NCI-H345 treated with DMSO at 0.1 percent for 48 hours (cell line): ENCODE measurements around the gene CNTNAP5.

Source experiments
- DNase-seq: peaks from one replicate; lab custom pipeline; 2025; ENCODE audit not compliant: unreplicated experiment; lab: John Stamatoyannopoulos, UW

The CNTNAP5 gene

DNA sequence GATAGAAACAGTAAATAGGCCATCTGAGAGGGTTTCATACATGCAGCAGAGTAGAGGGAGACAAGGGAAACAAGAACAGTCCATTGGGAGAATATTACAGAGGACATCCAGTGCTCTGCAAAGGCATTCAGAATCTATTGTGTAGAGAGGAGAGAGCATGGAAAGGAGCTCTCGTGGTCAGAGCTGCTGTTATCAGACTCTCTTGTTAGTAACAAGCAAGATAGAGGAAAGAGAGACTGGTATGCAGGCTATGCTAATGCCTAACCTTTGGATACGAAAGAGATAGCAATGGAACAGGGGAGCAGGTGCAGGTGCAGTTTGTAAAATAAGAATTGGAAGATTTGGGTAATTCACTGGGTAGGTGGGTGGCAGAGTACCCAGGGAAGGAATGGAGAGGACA is 855.9 kb downstream of the CNTNAP5 start:
- no peak for DNase-seq

DNA sequence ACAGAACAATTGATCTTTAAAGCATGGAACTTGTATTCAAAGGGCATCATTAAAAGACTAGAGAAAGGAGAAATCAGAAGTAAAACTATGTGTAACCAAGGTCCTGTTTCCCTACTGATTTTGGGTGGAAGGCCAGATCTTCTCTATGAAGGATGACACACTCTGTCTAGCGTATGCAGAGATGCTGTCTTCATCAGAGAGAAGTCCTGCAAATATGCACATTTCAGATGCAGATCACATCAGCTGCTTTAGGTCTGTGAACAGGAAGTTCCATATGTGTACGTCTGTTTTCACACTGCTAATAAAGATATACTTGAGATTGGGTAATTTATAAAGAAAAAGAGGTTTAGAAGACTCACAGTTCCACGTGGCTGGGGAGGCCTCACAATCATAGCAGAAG is 857.3 kb downstream of the CNTNAP5 start:
- DNase-seq = no peak

- DNase-seq = no peak
Observed at GRCh38 chr2:124883595-124883994, 858.5 kb downstream of the CNTNAP5 start.

DNA sequence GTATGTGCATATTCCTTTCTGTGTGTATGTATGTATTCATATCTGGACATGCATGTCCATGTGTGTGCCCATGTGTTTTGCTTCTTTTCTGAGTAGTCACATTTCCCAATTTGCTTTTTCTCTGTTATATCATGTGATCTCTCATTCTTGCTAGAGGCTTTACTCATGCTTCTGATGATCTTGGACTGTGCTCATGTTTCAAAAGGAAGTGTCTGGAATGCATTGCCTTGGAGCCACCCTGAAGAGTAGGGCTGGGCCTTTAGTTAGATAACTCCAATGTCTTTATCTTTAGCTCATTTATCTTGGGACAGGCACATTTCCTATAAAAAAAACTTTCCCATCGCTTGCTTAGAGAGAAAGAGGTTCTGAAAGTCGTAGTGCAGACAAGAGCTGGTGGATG is 859.2 kb downstream of the CNTNAP5 start:
- DNase-seq = no peak

DNA sequence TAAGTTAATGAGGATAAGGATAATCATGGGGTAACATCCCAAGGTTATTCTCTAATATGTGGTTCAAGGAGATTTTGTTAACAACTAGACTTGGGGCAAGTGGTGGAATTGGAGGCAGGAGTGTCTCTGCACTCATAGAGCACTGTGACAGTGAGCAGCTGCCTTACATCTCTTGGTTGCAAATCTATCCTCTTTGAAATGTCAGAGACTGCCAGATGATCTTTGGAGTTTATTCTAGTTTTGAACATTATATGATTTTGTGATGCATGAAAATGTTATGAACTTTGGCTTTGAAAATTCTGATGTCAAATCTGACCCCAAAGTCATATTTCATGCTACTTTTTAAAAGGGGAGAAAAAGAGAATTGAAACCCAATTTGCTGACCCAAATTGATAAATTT is 861.1 kb downstream of the CNTNAP5 start:
- no peak for DNase-seq

- no peak for DNase-seq
Observed at GRCh38 chr2:124887466-124887865, 862.4 kb downstream of the CNTNAP5 start.

GRCh38 chr2:124888431-124888830 is 863.3 kb downstream of the CNTNAP5 start:
- no peak for DNase-seq

DNA sequence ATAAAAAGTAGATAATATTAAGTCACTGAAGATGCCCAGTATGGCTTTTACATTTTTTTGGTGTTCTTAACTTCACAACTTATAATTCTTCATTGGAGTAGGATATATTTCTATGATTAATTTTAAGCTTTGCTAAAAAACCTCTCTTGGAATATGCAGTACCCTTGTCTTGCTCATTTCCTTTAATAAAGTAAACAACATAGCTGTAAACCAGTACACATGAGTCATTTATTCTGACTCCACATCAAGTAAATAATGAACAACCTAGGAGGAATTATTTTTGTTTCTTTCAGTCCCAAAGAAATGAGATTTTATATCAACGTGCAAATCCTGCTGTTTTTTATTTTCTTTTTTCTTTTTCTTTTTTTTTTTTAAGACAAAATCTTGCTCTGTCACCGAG is 869.1 kb downstream of the CNTNAP5 start:
- no peak for DNase-seq

DNA sequence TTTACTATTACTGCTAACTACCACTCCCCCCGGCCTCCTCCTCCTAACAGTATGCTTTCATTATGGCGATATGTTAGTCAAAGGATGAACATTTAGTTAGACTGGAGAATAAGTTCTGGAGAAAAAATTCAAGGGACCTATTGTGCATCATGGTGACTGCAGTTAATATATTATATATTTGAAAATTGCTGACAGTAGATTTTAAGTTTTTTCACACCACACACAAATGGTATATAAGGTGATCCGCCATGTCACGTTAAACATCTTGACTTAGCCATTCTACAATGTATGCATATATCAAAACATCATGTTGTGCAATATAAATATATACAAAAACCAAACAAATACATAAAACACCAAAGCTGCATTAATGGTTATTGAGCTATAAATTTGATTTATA is 873.7 kb downstream of the CNTNAP5 start:
- no peak for DNase-seq

- no peak for DNase-seq
Observed at GRCh38 chr2:124908411-124908810, 883.3 kb downstream of the CNTNAP5 start.

DNA sequence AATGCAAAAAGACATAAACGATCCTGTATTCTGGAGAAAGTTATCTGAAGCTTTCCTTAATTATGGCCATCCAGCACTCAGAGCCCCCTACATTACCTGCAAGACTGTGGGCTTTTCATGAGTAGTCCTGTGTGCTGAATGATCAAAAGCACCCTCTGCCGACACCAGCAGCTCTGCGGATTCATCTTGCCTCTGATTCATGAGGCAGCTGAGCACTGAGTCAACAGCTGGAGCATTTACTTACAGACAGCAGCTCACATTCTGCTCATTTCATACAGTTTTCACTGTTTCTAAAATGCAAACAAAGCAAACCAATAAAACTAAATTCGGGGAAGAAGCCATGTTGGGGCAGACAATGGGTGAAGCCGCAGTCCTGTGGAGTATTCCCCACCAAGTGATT is 886.5 kb downstream of the CNTNAP5 start:
- DNase-seq = no peak

- no peak for DNase-seq
Observed at GRCh38 chr2:124913868-124914267, 888.8 kb downstream of the CNTNAP5 start.

DNA sequence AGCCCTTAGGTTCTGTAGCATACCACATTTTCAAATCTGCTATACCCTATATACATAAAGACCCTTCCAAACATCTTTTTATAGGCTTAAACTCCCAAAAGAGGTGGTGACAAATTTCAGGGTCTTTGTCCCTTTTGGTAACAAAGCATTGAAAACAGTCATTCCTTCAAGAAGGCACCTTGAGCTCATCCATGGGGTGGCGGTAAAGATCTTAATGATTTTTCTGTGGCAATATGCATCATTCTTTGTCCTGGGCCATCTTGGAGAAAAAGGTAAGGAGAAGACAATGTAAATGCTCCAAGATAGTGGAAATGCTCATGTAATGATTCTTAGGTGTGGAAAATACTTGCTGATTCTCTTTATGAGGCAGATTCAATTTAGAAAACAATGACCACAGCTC is 890.5 kb downstream of the CNTNAP5 start:
- no peak for DNase-seq

DNA sequence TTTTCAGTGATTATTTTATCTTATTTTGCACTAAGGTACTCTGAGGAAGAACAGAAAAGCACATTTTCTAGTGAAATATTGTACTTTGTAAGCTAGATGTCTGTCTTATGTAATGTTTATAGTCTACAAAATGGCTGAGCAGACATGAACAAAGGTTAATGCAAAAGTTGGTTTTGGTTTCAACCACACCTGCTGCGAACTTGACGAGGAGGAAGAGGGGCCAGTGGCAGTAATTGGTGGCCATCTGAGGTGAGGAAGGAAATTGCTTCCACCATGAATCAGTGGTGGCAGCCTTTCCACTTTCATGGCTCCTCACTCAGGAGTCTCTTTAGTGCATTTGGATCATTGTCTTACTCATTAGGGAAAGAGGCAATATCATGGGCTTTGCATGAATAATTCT is 894.2 kb downstream of the CNTNAP5 start:
- DNase-seq = no peak

- no peak for DNase-seq
Observed at GRCh38 chr2:124920448-124920847, 895.4 kb downstream of the CNTNAP5 start.

DNA sequence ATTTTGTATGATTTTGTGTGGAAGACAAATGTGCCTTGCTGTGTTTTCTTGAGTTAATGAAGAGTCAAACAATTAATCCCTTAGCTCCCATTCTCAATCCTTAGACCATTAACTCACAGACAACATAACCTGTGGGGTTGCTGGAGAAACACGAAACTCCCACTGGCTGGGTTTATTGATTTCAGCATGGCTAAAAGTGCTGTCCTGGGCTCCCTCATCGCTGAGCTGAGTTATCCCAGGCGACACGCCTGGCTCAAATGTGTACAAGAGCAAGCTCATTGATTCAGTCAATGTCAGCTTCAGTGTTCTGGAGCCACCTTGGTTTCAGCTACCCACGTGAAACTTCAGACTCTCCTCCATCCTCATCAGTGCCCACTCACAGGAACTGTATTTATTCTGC is 896.1 kb downstream of the CNTNAP5 start:
- DNase-seq = no peak

DNA sequence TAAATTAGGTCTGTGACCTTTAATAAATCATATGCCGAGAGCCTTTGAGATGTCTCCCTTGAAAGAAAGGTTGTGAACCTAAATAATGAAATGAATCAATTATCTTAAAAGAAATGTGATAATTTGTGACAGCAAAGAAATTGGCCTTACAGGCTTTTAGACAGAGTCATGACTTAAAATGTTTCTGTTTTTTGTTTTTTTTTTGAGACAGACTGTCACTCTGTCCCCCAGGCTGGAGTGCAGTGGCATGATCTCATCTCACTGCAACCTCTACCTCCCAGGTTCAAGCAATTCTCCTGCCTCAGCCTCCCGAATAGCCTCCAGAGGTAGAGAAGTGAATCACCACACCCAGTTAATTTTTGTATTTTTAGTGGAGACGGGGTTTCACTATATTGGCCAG is 898.0 kb downstream of the CNTNAP5 start:
- no peak for DNase-seq

GRCh38 chr2:124933883-124934282 is 908.8 kb downstream of the CNTNAP5 start:
- no peak for DNase-seq

- no peak for DNase-seq
Observed at GRCh38 chr2:124953921-124954320, 928.8 kb downstream of the CNTNAP5 start.

GRCh38 chr2:124959581-124959980 is 934.5 kb downstream of the CNTNAP5 start:
- DNase-seq = no peak

- DNase-seq = no peak
Observed at GRCh38 chr2:124961132-124961531, 936.0 kb downstream of the CNTNAP5 start.
